SU-DHL-6 (cell line): Measurements from ENCODE around the gene DOCK1.

ENCODE experiments used
- H2AFZ ChIP-seq: fragments of 200-600 bp; sonication (generic); 2 replicates; pipeline ENCODE4 v1.6.1; 2014; ENCODE audit warnings: low read depth, mild to moderate bottlenecking, moderate library complexity, mixed read lengths, antibody characterized with exemption, low read length; ENCODE audit not compliant: severe bottlenecking
- H3F3A ChIP-seq: fragments of 200-600 bp; shearing (Covaris generic); 2 replicates; pipeline ENCODE4 v1.6.0; 2016; ENCODE audit warnings: antibody characterized with exemption, mild to moderate bottlenecking; ENCODE audit not compliant: insufficient read depth
- H3K27ac ChIP-seq: fragments of 200-600 bp; sonication (generic); 2 replicates; pipeline ENCODE4 v1.5.1; 2016; ENCODE audit warnings: low read depth, mild to moderate bottlenecking, low read length, moderate library complexity, mixed read lengths
- H3K27me3 ChIP-seq: fragments of 200-600 bp; sonication (generic), shearing (Covaris generic); 2 replicates; pipeline ENCODE4 v1.6.0; 2014; ENCODE audit warnings: mild to moderate bottlenecking, low read length
- H3K36me3 ChIP-seq: fragments of 200-600 bp; sonication (generic); 2 replicates; pipeline ENCODE4 v1.6.1; 2014; ENCODE audit warnings: mild to moderate bottlenecking, low read length, mixed read lengths
- H3K4me2 ChIP-seq: fragments of 300-600, 200-600 bp; shearing (Covaris generic), sonication (generic); 2 replicates; pipeline ENCODE4 v1.6.0; 2014; ENCODE audit warnings: low read length, low read depth, mild to moderate bottlenecking; ENCODE audit not compliant: poor library complexity, severe bottlenecking
- H3K4me3 ChIP-seq: fragments of 200-600 bp; sonication (generic); 2 replicates; pipeline ENCODE4 v1.5.1; 2014; ENCODE audit warnings: antibody characterized with exemption, low read length, mild to moderate bottlenecking, mixed read lengths; ENCODE audit not compliant: insufficient read depth, poor library complexity, severe bottlenecking
- H3K79me2 ChIP-seq: fragments of 200-600 bp; sonication (generic); 2 replicates; pipeline ENCODE4 v1.6.1; 2014; ENCODE audit warnings: mild to moderate bottlenecking, low read length, moderate library complexity; ENCODE audit not compliant: insufficient read depth
- H3K9ac ChIP-seq: fragments of 200-600 bp; sonication (generic); 2 replicates; pipeline ENCODE4 v1.7.0; 2014; ENCODE audit warnings: mild to moderate bottlenecking, low read length
- H3K9me2 ChIP-seq: fragments of 200-600 bp; sonication (generic); replicated peaks from 2 replicates; pipeline ENCODE4 v1.6.1; 2014; ENCODE audit warnings: low read length; ENCODE audit not compliant: insufficient read depth
- H3K9me3 ChIP-seq: fragments of 200-600 bp; sonication (generic); 2 replicates; pipeline ENCODE4 v1.6.1; 2014; ENCODE audit warnings: low read length, mixed read lengths; ENCODE audit not compliant: insufficient read depth
- H4K20me1 ChIP-seq: fragments of 200-600 bp; sonication (generic); 2 replicates; pipeline ENCODE4 v1.6.1; 2014; ENCODE audit warnings: low read depth, mild to moderate bottlenecking, antibody characterized with exemption, low read length, moderate library complexity, mixed read lengths
- CTCF ChIP-seq: fragments of 200-600 bp; sonication (generic); IDR thresholded peaks from one replicate; pipeline ENCODE4 v1.5.1; 2017; ENCODE audit warnings: antibody characterized with exemption, mild to moderate bottlenecking, low read length, moderate library complexity; ENCODE audit not compliant: insufficient read depth, poor library complexity, severe bottlenecking
- EZH2phosphoT487 ChIP-seq: fragments of 200-600 bp; sonication (generic), shearing (Covaris generic); conservative IDR thresholded peaks from 2 replicates; pipeline ENCODE4 v1.6.1; 2018; ENCODE audit warnings: mild to moderate bottlenecking, antibody characterized with exemption, low read length, moderate library complexity, mixed read lengths

DOCK1 gene

GRCh38 chr10:127067542-127068194, 162.4 kb downstream of the DOCK1 start:
- H3K9me3 ChIP-seq = no peaks in the 10 kb centered on the region
- H2AFZ ChIP-seq = no peak overlapping the region
- no peaks in the 10 kb centered on the region for H3K9me2 ChIP-seq
- H3K4me2 ChIP-seq = no peak overlapping the region
- H3K27ac ChIP-seq = no peak overlapping the region
- no peaks in the 10 kb centered on the region for H3K79me2 ChIP-seq
- no peaks in the 10 kb centered on the region for H4K20me1 ChIP-seq
- H3K36me3 ChIP-seq = no peaks in the 10 kb centered on the region
- no peak overlapping the region for H3K4me3 ChIP-seq
- no peaks in the 10 kb centered on the region for H3K27me3 ChIP-seq
- H3F3A ChIP-seq = no peaks in the 10 kb centered on the region
- no peak overlapping the region for H3K9ac ChIP-seq
- TF ChIP-seq CTCF (no peak), EZH2phosphoT487 (no peak)

GRCh38 chr10:127068485-127068884, 163.3 kb downstream of the DOCK1 start:
- Histone ChIP-seq H3K79me2 (no peaks in the 10 kb centered on the region), H3K9me2 (no peaks in the 10 kb centered on the region), H3K27ac (no peak overlapping the region), H4K20me1 (no peaks in the 10 kb centered on the region), H2AFZ (no peak overlapping the region), H3F3A (no peaks in the 10 kb centered on the region), H3K36me3 (no peaks in the 10 kb centered on the region), H3K9ac (no peak overlapping the region), H3K4me2 (no peak overlapping the region), H3K4me3 (no peak overlapping the region), H3K27me3 (no peaks in the 10 kb centered on the region), H3K9me3 (no peaks in the 10 kb centered on the region)
- TF ChIP-seq EZH2phosphoT487 (no peak), CTCF (no peak)

GRCh38 chr10:127069436-127069835, 164.2 kb downstream of the DOCK1 start:
- Histone ChIP-seq H3F3A (no peaks in the 10 kb centered on the region), H3K27ac (no peak overlapping the region), H3K9ac (no peak overlapping the region), H3K4me3 (no peak overlapping the region), H3K36me3 (no peaks in the 10 kb centered on the region), H4K20me1 (no peaks in the 10 kb centered on the region), H3K79me2 (no peaks in the 10 kb centered on the region), H2AFZ (no peak overlapping the region), H3K4me2 (no peak overlapping the region), H3K9me2 (no peaks in the 10 kb centered on the region), H3K9me3 (no peaks in the 10 kb centered on the region), H3K27me3 (no peaks in the 10 kb centered on the region)
- TF ChIP-seq EZH2phosphoT487 = no peak
- no peak for TF ChIP-seq CTCF
